K562 (cell line): ENCODE results near the gene IGF2R. TPM values are rescaled to one million over a fixed set of nuclear protein-coding genes. Genes with fewer than 3 reads are reported as not detected.

Experiments
- ASH1L ChIP-seq: fragments of 450-650 bp; IDR thresholded peaks from 2 replicates; pipeline ENCODE4 v1.6.1; 2018; ENCODE audit warnings: borderline replicate concordance, mild to moderate bottlenecking, low read depth; ENCODE audit not compliant: partially characterized antibody
- CEBPG ChIP-seq, 3 experiments: fragments of 200-800 bp in 1 of 3; sonication (Bioruptor generic) in 1 of 3; sonication (generic) in 1 of 3; formaldehyde crosslinking in 1 of 3; IDR thresholded peaks in 2 of 3; conservative IDR thresholded peaks in 1 of 3; 2 replicates each; pipeline versions ENCODE4 v1.6.1 to v1.8.0; 2016 to 2022; ENCODE audit warnings: missing compliant biosample characterization in 2 of 3, missing genetic modification characterization in 2 of 3, mild to moderate bottlenecking in 1 of 3, missing genetic modification reagents in 1 of 3
- ETS2 ChIP-seq: IDR thresholded peaks from 2 replicates; pipeline ENCODE4 v1.6.1; 2016; ENCODE audit warnings: borderline replicate concordance, missing genetic modification characterization, mild to moderate bottlenecking, moderate library complexity, missing compliant biosample characterization; ENCODE audit not compliant: poor library complexity, severe bottlenecking
- HIVEP1 ChIP-seq: fragments of 250-450 bp; sonication (Bioruptor Pico); IDR thresholded peaks from 2 replicates; pipeline ENCODE4 v1.4.0; 2020; ENCODE audit warnings: mild to moderate bottlenecking
- MAFG ChIP-seq: fragments of 450-650 bp; conservative IDR thresholded peaks from 2 replicates; pipeline ENCODE4 v1.6.1; 2016; ENCODE audit warnings: missing genetic modification characterization, missing compliant biosample characterization
- MED1 ChIP-seq: sonication (generic); formaldehyde crosslinking; IDR thresholded peaks from 2 replicates; pipeline ENCODE4 v1.8.1; 2023; ENCODE audit warnings: missing genetic modification reagents, borderline replicate concordance
- RBFOX2 ChIP-seq: fragments of 200-400 bp; formaldehyde crosslinking; IDR thresholded peaks from 2 replicates; pipeline ENCODE4 v1.6.1; 2017; ENCODE audit warnings: low read depth, mild to moderate bottlenecking, low read length, moderate library complexity
- RFX5 ChIP-seq: IDR thresholded peaks from 2 replicates; pipeline ENCODE4 v1.6.1; 2011; ENCODE audit warnings: low read depth, mild to moderate bottlenecking, improper control_type of control experiment, low read length
- U2AF1 ChIP-seq: fragments of 200-400 bp; formaldehyde crosslinking; optimal IDR thresholded peaks from 2 replicates; pipeline ENCODE3; 2017; ENCODE audit warnings: mild to moderate bottlenecking, low read depth, low read length, moderate library complexity
- ZNF274 ChIP-seq: IDR thresholded peaks from 2 replicates; pipeline ENCODE4 v1.6.1; 2011; ENCODE audit warnings: low read depth, mild to moderate bottlenecking, low read length, moderate library complexity, borderline replicate concordance
- ZNF584 ChIP-seq: fragments of 200-800 bp; sonication (Bioruptor generic); IDR thresholded peaks from 2 replicates; pipeline ENCODE4 v1.6.1; 2016; ENCODE audit warnings: low read depth, mild to moderate bottlenecking, missing genetic modification characterization, missing compliant biosample characterization
- ZNF76 ChIP-seq: fragments of 250-450 bp; sonication (Bioruptor Pico); IDR thresholded peaks from 2 replicates; pipeline ENCODE4 v1.4.0; 2020; ENCODE audit warnings: mild to moderate bottlenecking, moderate library complexity, borderline replicate concordance
- ZNF780A ChIP-seq: fragments of 250-450 bp; sonication (Bioruptor Pico); IDR thresholded peaks from 2 replicates; pipeline ENCODE4 v1.5.0; 2021; ENCODE audit warnings: mild to moderate bottlenecking
- polyA plus RNA-seq, 8 experiments: library from polyadenylated mRNA; depleted of rRNA in 4 of 8; stranded (reverse) in 5 of 8; unstranded in 3 of 8; fragments of >200 nt; fragmentation: Nextera tagmentation in 2 of 8; fragmentation: Illumina TruSeq in 1 of 8; extraction: Ambion mirVana in 2 of 8; extraction: Trizol in 1 of 8; gene quantifications; 2 replicates each; pipeline versions ENCODE4 v1.2.1 to v1.2.3, GENCODE V29; 2011 to 2014; ENCODE audit warnings: inconsistent platforms in 1 of 8, missing spikeins in 1 of 8
- total RNA-seq, 7 experiments: library from RNA; depleted of rRNA in 6 of 7; stranded (reverse); fragments of >200 nt in 6 of 7; fragmentation: Illumina TruSeq in 2 of 7; extraction: Trizol in 2 of 7; gene quantifications; 2 replicates each; pipeline versions ENCODE4 v1.2.1 to v1.2.3, GENCODE V29; 2011 to 2021; ENCODE audit warnings: low replicate concordance in 1 of 7
- TF ChIP-seq, protein P1 (sequence below): sonication (generic); formaldehyde crosslinking; IDR thresholded peaks from 2 replicates; pipeline ENCODE4 v1.8.0; 2022; ENCODE audit warnings: mild to moderate bottlenecking, missing genetic modification reagents
- TF ChIP-seq, protein P2 (sequence below): sonication (generic); IDR thresholded peaks from 2 replicates; pipeline ENCODE4 v1.6.1; 2016
- TF ChIP-seq, protein P3 (sequence below), 3 experiments: fragments of 200-800 bp in 1 of 3; fragments of 250-450 bp in 1 of 3; fragments of 450-650 bp in 1 of 3; sonication (Bioruptor Pico) in 1 of 3; sonication (Bioruptor generic) in 1 of 3; formaldehyde crosslinking in 1 of 3; IDR thresholded peaks; 2 replicates each; pipeline versions ENCODE4 v1.6.1 to v1.8.0; 2016 to 2022; ENCODE audit warnings: mild to moderate bottlenecking in 2 of 3, missing genetic modification characterization in 2 of 3, missing compliant biosample characterization in 1 of 3, moderate library complexity in 1 of 3
- TF ChIP-seq, protein P4 (sequence below): sonication (generic); formaldehyde crosslinking; IDR thresholded peaks from 2 replicates; pipeline ENCODE4 v1.8.0; 2023; ENCODE audit warnings: mild to moderate bottlenecking, missing genetic modification reagents
- TF ChIP-seq, protein P5 (sequence below): sonication (generic); formaldehyde crosslinking; IDR thresholded peaks from 2 replicates; pipeline ENCODE4 v1.8.1; 2022; ENCODE audit warnings: missing genetic modification reagents

IGF2R gene
- total and polyA plus RNA-seq, 9 of the 15 experiments (the other 6 are each of a cell fraction or from before 2014, with no cell fraction given): 3.5 to 92.3 (median 34.5) TPM

DNA sequence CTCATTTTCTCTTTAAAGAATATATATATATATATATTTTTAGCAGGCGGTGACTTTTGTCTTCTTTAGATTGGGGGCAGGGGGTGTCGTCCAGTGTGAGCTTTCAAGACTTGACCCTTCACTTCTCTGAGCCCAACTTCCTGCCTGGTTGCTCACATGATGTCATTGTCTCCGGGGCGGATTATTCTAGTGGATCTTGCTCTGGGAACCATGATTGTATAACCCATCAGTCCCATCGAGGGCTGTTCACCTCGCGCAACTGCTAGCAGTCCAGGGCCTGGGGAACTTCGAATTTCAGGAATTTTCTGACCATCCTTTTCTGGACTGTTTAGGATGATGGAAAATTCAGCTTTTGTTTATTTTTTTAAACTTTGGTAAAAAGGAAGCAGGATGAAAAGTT lies 1.0 kb downstream of the IGF2R start (continued):
- TF ChIP-seq, protein P1, sequence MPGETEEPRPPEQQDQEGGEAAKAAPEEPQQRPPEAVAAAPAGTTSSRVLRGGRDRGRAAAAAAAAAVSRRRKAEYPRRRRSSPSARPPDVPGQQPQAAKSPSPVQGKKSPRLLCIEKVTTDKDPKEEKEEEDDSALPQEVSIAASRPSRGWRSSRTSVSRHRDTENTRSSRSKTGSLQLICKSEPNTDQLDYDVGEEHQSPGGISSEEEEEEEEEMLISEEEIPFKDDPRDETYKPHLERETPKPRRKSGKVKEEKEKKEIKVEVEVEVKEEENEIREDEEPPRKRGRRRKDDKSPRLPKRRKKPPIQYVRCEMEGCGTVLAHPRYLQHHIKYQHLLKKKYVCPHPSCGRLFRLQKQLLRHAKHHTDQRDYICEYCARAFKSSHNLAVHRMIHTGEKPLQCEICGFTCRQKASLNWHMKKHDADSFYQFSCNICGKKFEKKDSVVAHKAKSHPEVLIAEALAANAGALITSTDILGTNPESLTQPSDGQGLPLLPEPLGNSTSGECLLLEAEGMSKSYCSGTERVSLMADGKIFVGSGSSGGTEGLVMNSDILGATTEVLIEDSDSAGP (CRISPR knock-in tag): no peak
- TF ChIP-seq, protein P2, sequence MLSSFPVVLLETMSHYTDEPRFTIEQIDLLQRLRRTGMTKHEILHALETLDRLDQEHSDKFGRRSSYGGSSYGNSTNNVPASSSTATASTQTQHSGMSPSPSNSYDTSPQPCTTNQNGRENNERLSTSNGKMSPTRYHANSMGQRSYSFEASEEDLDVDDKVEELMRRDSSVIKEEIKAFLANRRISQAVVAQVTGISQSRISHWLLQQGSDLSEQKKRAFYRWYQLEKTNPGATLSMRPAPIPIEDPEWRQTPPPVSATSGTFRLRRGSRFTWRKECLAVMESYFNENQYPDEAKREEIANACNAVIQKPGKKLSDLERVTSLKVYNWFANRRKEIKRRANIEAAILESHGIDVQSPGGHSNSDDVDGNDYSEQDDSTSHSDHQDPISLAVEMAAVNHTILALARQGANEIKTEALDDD: no peak
- no peak for TF ChIP-seq MAFG (tag)
- TF ChIP-seq CEBPG (CRISPR knock-in tag; IDR thresholded peaks at IDR 0.05): no peak
- TF ChIP-seq CEBPG (tag; conservative IDR thresholded peaks at IDR 0.05 in 1 of 2, IDR thresholded peaks at IDR 0.05 in 1 of 2): peak in 1 of 2 experiments; percentile 0; a peak in 1 of 4 replicates
- TF ChIP-seq, protein P3, sequence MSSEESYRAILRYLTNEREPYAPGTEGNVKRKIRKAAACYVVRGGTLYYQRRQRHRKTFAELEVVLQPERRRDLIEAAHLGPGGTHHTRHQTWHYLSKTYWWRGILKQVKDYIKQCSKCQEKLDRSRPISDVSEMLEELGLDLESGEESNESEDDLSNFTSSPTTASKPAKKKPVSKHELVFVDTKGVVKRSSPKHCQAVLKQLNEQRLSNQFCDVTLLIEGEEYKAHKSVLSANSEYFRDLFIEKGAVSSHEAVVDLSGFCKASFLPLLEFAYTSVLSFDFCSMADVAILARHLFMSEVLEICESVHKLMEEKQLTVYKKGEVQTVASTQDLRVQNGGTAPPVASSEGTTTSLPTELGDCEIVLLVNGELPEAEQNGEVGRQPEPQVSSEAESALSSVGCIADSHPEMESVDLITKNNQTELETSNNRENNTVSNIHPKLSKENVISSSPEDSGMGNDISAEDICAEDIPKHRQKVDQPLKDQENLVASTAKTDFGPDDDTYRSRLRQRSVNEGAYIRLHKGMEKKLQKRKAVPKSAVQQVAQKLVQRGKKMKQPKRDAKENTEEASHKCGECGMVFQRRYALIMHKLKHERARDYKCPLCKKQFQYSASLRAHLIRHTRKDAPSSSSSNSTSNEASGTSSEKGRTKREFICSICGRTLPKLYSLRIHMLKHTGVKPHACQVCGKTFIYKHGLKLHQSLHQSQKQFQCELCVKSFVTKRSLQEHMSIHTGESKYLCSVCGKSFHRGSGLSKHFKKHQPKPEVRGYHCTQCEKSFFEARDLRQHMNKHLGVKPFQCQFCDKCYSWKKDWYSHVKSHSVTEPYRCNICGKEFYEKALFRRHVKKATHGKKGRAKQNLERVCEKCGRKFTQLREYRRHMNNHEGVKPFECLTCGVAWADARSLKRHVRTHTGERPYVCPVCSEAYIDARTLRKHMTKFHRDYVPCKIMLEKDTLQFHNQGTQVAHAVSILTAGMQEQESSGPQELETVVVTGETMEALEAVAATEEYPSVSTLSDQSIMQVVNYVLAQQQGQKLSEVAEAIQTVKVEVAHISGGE (CRISPR knock-in tag; IDR thresholded peaks at IDR 0.05): no peak
- TF ChIP-seq ZNF76 (CRISPR knock-in tag): no peak
- no peak for TF ChIP-seq HIVEP1 (CRISPR knock-in tag)
- TF ChIP-seq ASH1L: no peak
- TF ChIP-seq U2AF1: no peak
- TF ChIP-seq ETS2 (tag): no peak
- TF ChIP-seq ZNF780A (CRISPR knock-in tag): no peak
- no peak for TF ChIP-seq MED1 (CRISPR knock-in tag)
- TF ChIP-seq, protein P4, sequence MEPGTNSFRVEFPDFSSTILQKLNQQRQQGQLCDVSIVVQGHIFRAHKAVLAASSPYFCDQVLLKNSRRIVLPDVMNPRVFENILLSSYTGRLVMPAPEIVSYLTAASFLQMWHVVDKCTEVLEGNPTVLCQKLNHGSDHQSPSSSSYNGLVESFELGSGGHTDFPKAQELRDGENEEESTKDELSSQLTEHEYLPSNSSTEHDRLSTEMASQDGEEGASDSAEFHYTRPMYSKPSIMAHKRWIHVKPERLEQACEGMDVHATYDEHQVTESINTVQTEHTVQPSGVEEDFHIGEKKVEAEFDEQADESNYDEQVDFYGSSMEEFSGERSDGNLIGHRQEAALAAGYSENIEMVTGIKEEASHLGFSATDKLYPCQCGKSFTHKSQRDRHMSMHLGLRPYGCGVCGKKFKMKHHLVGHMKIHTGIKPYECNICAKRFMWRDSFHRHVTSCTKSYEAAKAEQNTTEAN: no peak
- TF ChIP-seq, protein P5, sequence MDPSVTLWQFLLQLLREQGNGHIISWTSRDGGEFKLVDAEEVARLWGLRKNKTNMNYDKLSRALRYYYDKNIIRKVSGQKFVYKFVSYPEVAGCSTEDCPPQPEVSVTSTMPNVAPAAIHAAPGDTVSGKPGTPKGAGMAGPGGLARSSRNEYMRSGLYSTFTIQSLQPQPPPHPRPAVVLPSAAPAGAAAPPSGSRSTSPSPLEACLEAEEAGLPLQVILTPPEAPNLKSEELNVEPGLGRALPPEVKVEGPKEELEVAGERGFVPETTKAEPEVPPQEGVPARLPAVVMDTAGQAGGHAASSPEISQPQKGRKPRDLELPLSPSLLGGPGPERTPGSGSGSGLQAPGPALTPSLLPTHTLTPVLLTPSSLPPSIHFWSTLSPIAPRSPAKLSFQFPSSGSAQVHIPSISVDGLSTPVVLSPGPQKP (CRISPR knock-in tag): no peak
- no peak for TF ChIP-seq RBFOX2
- no peak for TF ChIP-seq ZNF584 (CRISPR knock-in tag)
- no peak for TF ChIP-seq ZNF274
- peak; percentile 58; the same call in 1 of the 2 replicates for TF ChIP-seq RFX5
